ENCODE measurements around the gene LIF.
"Not testable (repeated sequence)": the region's sequence is repeated elsewhere in the genome, so short reads cannot be mapped to it uniquely, and the experiment has no call there.

DNA sequence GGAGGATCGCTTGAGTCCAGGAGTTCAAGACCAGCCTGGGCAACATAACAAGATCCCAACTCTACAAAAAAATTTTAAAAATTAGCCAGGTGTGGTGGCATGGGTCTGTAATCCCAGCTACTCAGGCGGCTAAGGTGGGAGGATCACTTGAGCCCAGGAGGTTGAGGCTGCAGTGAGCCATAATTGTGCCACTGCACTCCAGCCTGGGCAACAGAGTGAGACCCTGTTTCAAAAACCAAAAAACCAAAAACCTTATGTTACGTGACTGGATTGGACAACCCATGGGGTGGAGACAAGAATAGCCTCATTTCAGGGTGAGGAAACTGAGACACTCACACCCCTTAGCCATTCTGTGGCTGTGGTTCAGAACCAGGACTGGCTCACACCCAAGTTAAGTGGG is 30.3 kb downstream of the LIF start:
- TF ChIP-seq POLR2A (IDR thresholded peaks at IDR 0.05; ENCODE audit: low read depth); EP300 (IDR thresholded peaks at IDR 0.05): not testable (repeated sequence)
- TF ChIP-seq, protein P1, sequence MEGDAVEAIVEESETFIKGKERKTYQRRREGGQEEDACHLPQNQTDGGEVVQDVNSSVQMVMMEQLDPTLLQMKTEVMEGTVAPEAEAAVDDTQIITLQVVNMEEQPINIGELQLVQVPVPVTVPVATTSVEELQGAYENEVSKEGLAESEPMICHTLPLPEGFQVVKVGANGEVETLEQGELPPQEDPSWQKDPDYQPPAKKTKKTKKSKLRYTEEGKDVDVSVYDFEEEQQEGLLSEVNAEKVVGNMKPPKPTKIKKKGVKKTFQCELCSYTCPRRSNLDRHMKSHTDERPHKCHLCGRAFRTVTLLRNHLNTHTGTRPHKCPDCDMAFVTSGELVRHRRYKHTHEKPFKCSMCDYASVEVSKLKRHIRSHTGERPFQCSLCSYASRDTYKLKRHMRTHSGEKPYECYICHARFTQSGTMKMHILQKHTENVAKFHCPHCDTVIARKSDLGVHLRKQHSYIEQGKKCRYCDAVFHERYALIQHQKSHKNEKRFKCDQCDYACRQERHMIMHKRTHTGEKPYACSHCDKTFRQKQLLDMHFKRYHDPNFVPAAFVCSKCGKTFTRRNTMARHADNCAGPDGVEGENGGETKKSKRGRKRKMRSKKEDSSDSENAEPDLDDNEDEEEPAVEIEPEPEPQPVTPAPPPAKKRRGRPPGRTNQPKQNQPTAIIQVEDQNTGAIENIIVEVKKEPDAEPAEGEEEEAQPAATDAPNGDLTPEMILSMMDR (IDR thresholded peaks at IDR 0.05) = not testable (repeated sequence)

Measured in esophagus muscularis mucosa (tissue), 4 donors.